Body of pancreas (tissue), 4 donors: ENCODE data around the gene VPS35L. TPM values are rescaled to one million over a fixed set of nuclear protein-coding genes. Genes with fewer than 3 reads are reported as not detected.
A peak's percentile ranks its signal among the peaks of the same experiment; 100 is the strongest.

Experiments
- ATAC-seq: fragments of 150-250 bp; one replicate; pipeline ENCODE4 v1.9.1; 2016
- DNase-seq, 4 donors: peaks; one replicate each; pipeline ENCODE4 v3.0.0-alpha.2; 2019
- H3K27ac ChIP-seq, 4 donors: fragments of 200-600 bp; sonication (generic); 1 replicate in 3 of 4; 2 replicates in 1 of 4; pipeline versions ENCODE4 v1.5.1 to v1.6.1; 2016 to 2019; ENCODE audit warnings: mild to moderate bottlenecking in 1 of 4, mixed read lengths in 1 of 4, moderate library complexity in 1 of 4
- H3K27me3 ChIP-seq, 2 donors: fragments of 200-600 bp; sonication (generic); one replicate each; pipeline ENCODE4 v1.6.0; 2016; ENCODE audit warnings: mild to moderate bottlenecking in 1 of 2
- H3K36me3 ChIP-seq, 2 donors: fragments of 200-600 bp; sonication (generic); replicated peaks in 1 of 2; 2 replicates each; pipeline ENCODE4 v1.5.1; 2016; ENCODE audit warnings: low read depth in 2 of 2; ENCODE audit not compliant: insufficient read depth in 1 of 2
- H3K4me1 ChIP-seq: fragments of 200-600 bp; sonication (generic); one replicate; pipeline ENCODE4 v1.6.0; 2016
- H3K4me3 ChIP-seq, 2 donors: fragments of 200-600 bp; sonication (generic); 1 replicate in 1 of 2; 2 replicates in 1 of 2; pipeline ENCODE4 v1.5.1; 2016 to 2019
- H3K9me3 ChIP-seq, 3 donors: fragments of 200-600 bp; sonication (generic); 1 replicate in 2 of 3; 2 replicates in 1 of 3; pipeline ENCODE4 v1.5.1; 2016
- CTCF ChIP-seq, 7 experiments: fragments of 450-650 bp in 4 of 7; fragments of 200-600 bp in 3 of 7; sonication (generic) in 3 of 7; IDR thresholded peaks; one replicate each; pipeline ENCODE4 v1.5.1; 2016 to 2019; ENCODE audit warnings: antibody characterized with exemption in 7 of 7
- POLR2A ChIP-seq, 3 donors: fragments of 450-650 bp; IDR thresholded peaks; one replicate each; pipeline ENCODE4 v1.6.1; 2016; ENCODE audit warnings: antibody characterized with exemption in 3 of 3, mild to moderate bottlenecking in 2 of 3
- WGBS, 2 donors: methylation state at CpG; one replicate each; pipeline ENCODE4 v1.1.5; 2017; 5-methylcytosine and 5-hydroxymethylcytosine counted together
- intact Hi-C: fragments of 100-400 bp; cut with DNase I; formaldehyde crosslinking; loops from one replicate; pipeline ENCODE4 v1.15.1; 2023
- total RNA-seq, 2 donors: library from RNA; depleted of rRNA; stranded (reverse); fragments of >200 nt; gene quantifications; one replicate each; pipeline ENCODE4 v1.1.0, GENCODE V29; 2016

The VPS35L gene
- total RNA-seq, 2 donors from 2014 or later = 25.4 to 31.6 TPM

GRCh38 chr16:19573997-19574396, 18.5 kb downstream of the VPS35L start:
- H3K36me3 ChIP-seq = peaks cover 0 to 22% of the 10 kb centered on the region in 2 donors
- H3K27me3 ChIP-seq = no peaks in the 10 kb centered on the region
- TF ChIP-seq CTCF (IDR thresholded peaks at IDR 0.05) (no peak), POLR2A (IDR thresholded peaks at IDR 0.05) (no peak)
- ATAC-seq = no peak
- DNase-seq = no peak
- intact Hi-C loops = no loop called here
- H3K4me3 ChIP-seq = no peak overlapping the region
- H3K4me1 ChIP-seq = no peaks in the 10 kb centered on the region
- no peaks in the 10 kb centered on the region for H3K9me3 ChIP-seq
- 91% methylated on average over 9 of the region's 9 CpGs for WGBS, 2 donors
- no peak overlapping the region for H3K27ac ChIP-seq

GRCh38 chr16:19574615-19575014, 19.1 kb downstream of the VPS35L start:
- ATAC-seq (no peak), DNase-seq (no peak)
- Histone ChIP-seq H3K4me1 (no peaks in the 10 kb centered on the region), H3K9me3 (no peaks in the 10 kb centered on the region), H3K36me3 (peaks cover 0 to 22% of the 10 kb centered on the region in 2 donors), H3K27ac (no peak overlapping the region), H3K4me3 (no peak overlapping the region), H3K27me3 (no peaks in the 10 kb centered on the region)
- intact Hi-C loops = no loop called here
- 61 to 73% methylated on average over 2 of the region's 2 CpGs for WGBS, 2 donors
- TF ChIP-seq POLR2A (IDR thresholded peaks at IDR 0.05) (no peak), CTCF (IDR thresholded peaks at IDR 0.05) (no peak)

- ATAC-seq (no peak), DNase-seq (no peak)
- Histone ChIP-seq H3K27ac (no peak overlapping the region), H3K4me3 (no peak overlapping the region), H3K9me3 (no peaks in the 10 kb centered on the region), H3K4me1 (no peaks in the 10 kb centered on the region), H3K36me3 (peaks cover 0 to 13% of the 10 kb centered on the region in 2 donors), H3K27me3 (no peaks in the 10 kb centered on the region)
- intact Hi-C loops = no loop called here
- 83 to 93% methylated on average over 10 of the region's 10 CpGs for WGBS, 2 donors
- no peak for TF ChIP-seq POLR2A (IDR thresholded peaks at IDR 0.05)
These were observed 23.0 kb downstream of the VPS35L start for GRCh38 chr16:19578378-19578971.

- no peak overlapping the region for H3K4me3 ChIP-seq
- DNase-seq = no peak
- intact Hi-C loops = no loop called here
- H3K9me3 ChIP-seq = no peaks in the 10 kb centered on the region
- peaks cover 0 to 1% of the 10 kb centered on the region in 2 donors for H3K36me3 ChIP-seq
- WGBS, 2 donors = 52 to 59% methylated on average over 10 of the region's 10 CpGs
- no peaks in the 10 kb centered on the region for H3K27me3 ChIP-seq
- no peak overlapping the region for H3K27ac ChIP-seq
- no peaks in the 10 kb centered on the region for H3K4me1 ChIP-seq
- no peak for ATAC-seq
- no peak for TF ChIP-seq CTCF (IDR thresholded peaks at IDR 0.05)
- TF ChIP-seq POLR2A (IDR thresholded peaks at IDR 0.05) = no peak
These were observed 26.7 kb downstream of the VPS35L start for GRCh38 chr16:19582050-19582831.

GRCh38 chr16:19583665-19584300, 28.3 kb downstream of the VPS35L start:
- H3K27me3 ChIP-seq = no peaks in the 10 kb centered on the region
- ATAC-seq (peak; percentile 85), DNase-seq (peak; percentile 37 to 62 (median 50))
- no peak overlapping the region for H3K27ac ChIP-seq
- WGBS, 2 donors = 48 to 50% methylated on average over 5 of the region's 5 CpGs
- peak; percentile 68 to 81 (median 73) for TF ChIP-seq CTCF (IDR thresholded peaks at IDR 0.05)
- no peak for TF ChIP-seq POLR2A (IDR thresholded peaks at IDR 0.05)
- no peaks in the 10 kb centered on the region for H3K9me3 ChIP-seq
- peaks cover 0 to 1% of the 10 kb centered on the region in 2 donors for H3K36me3 ChIP-seq
- intact Hi-C loops = no loop called here
- no peaks in the 10 kb centered on the region for H3K4me1 ChIP-seq
- H3K4me3 ChIP-seq = no peak overlapping the region
